Measurements from ENCODE around the gene S100A7. TPM values are rescaled to one million over a fixed set of nuclear protein-coding genes. Genes with fewer than 3 reads are reported as not detected.
"Not testable (repeated sequence)": the region's sequence is repeated elsewhere in the genome, so short reads cannot be mapped to it uniquely, and the experiment has no call there.

S100A7 gene
- total RNA-seq, 4 donors from 2014 or later, result not detected

GRCh38 chr1:153466908-153467307 lies 6.5 kb upstream of the S100A7 start:
- DNase-seq (ENCODE audit: low spot score) (no peak), ATAC-seq (ENCODE audit: low FRiP score) (peak; percentile 60)
- TF ChIP-seq, protein P1, sequence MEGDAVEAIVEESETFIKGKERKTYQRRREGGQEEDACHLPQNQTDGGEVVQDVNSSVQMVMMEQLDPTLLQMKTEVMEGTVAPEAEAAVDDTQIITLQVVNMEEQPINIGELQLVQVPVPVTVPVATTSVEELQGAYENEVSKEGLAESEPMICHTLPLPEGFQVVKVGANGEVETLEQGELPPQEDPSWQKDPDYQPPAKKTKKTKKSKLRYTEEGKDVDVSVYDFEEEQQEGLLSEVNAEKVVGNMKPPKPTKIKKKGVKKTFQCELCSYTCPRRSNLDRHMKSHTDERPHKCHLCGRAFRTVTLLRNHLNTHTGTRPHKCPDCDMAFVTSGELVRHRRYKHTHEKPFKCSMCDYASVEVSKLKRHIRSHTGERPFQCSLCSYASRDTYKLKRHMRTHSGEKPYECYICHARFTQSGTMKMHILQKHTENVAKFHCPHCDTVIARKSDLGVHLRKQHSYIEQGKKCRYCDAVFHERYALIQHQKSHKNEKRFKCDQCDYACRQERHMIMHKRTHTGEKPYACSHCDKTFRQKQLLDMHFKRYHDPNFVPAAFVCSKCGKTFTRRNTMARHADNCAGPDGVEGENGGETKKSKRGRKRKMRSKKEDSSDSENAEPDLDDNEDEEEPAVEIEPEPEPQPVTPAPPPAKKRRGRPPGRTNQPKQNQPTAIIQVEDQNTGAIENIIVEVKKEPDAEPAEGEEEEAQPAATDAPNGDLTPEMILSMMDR (IDR thresholded peaks at IDR 0.05), result no peak

GRCh38 chr1:153465811-153466636 lies 5.6 kb upstream of the S100A7 start:
- ATAC-seq (ENCODE audit: low FRiP score), result peak; percentile 51
- TF ChIP-seq, protein P1 (IDR thresholded peaks at IDR 0.05), result peak in 1 of 3 donors; percentile 34
- DNase-seq (ENCODE audit: low spot score), result peak; percentile 24

- DNase-seq (ENCODE audit: low spot score); ATAC-seq (ENCODE audit: low FRiP score): not testable (repeated sequence)
These were observed 2.3 kb upstream of the S100A7 start for GRCh38 chr1:153462741-153463140.

GRCh38 chr1:153459655-153460054 lies 796 bp downstream of the S100A7 start:
- DNase-seq (ENCODE audit: low spot score) (no peak), ATAC-seq (ENCODE audit: low FRiP score) (no peak)
- TF ChIP-seq, protein P1 (IDR thresholded peaks at IDR 0.05), result no peak

DNA sequence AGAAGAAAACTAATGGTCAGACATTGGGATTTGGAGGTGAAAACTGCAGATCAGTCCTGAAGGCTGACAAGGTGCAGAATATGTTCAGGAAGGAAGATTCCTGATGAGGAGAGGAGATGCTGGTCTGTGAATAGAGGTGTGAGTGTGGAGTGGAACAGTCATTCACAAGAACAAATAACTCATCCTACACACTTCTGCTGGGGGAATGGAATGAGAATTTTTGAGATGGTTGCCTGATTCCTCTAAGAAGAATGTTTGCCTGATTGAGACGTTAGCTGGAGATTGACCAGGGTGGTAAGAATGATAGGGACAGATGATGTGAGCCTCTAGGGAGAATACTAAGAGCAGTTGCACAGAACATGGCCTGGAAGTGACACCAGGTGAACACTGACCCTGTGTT lies 4.1 kb downstream of the S100A7 start:
- ATAC-seq (ENCODE audit: low FRiP score) (no peak), DNase-seq (ENCODE audit: low spot score) (no peak)
- TF ChIP-seq, protein P1 (IDR thresholded peaks at IDR 0.05), result no peak

- not testable (repeated sequence) for ATAC-seq (ENCODE audit: low FRiP score); DNase-seq (ENCODE audit: low spot score)
These were observed 11.6 kb downstream of the S100A7 start for GRCh38 chr1:153448851-153449250.

GRCh38 chr1:153447498-153448170 lies 12.8 kb downstream of the S100A7 start:
- DNase-seq (ENCODE audit: low spot score) (no peak), ATAC-seq (ENCODE audit: low FRiP score) (no peak)
- TF ChIP-seq, protein P1 (IDR thresholded peaks at IDR 0.05), result no peak

DNA sequence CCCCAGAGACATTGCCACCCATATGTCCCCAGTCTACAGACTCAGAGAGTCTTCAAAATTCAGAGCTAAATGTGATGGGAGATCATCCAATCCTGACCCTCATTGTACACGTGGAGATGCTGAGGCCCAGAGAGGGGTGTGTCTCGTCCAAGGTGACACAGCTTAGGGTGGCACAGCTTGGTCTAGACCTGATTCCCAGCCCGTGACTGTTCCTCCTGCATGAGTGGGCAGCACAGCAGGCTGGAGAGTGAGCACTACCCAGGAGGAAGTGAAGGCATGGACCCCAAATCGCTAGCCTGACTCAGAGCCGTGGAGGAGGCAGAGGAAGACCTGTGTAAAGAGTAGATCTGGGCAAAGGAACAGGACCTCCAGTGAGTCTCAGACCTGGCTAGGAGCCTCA lies 16.4 kb downstream of the S100A7 start:
- TF ChIP-seq, protein P1 (IDR thresholded peaks at IDR 0.05), result no peak
- ATAC-seq (ENCODE audit: low FRiP score), result no peak
- no peak for DNase-seq (ENCODE audit: low spot score)
